ENCODE measurements around the gene BEST4.
A peak's percentile ranks its signal among the peaks of the same experiment; 100 is the strongest.

Gene BEST4

DNA sequence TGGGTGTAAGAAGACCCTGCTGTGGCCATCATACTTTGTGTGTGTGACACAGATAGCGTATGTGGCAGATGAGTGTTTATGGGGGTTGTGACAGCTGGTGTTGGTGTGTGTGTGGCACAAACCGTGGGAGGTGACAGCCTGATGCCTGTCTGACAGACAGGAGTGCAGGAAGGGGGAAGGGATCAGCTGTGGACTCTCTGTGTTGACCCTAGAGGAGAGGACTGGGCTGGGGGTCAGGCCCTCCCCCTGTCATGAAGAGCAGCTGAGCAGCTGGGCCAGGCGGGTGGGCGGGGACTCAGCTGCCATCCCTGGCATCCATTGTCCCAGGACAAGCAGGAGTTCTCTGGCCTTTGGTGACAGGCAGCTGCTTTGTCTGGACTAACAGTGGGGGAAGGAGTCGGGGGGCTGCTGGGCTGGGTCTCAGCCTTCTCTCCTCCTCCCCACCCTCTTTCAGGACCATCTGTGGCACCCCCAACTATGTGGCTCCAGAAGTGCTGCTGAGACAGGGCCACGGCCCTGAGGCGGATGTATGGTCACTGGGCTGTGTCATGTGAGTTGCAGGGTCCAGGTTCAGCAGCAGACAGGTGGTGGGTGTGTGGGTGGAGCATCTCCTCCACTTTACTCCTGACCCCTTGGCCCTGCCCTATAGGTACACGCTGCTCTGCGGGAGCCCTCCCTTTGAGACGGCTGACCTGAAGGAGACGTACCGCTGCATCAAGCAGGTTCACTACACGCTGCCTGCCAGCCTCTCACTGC, 14.5 kb upstream of the BEST4 start:
- no peak for TF ChIP-seq GABPA (IDR thresholded peaks at IDR 0.05; ENCODE audit: low read depth)
- no peak for TF ChIP-seq POLR2AphosphoS5 (IDR thresholded peaks at IDR 0.05; ENCODE audit: low read depth)
- TF ChIP-seq, protein P1, sequence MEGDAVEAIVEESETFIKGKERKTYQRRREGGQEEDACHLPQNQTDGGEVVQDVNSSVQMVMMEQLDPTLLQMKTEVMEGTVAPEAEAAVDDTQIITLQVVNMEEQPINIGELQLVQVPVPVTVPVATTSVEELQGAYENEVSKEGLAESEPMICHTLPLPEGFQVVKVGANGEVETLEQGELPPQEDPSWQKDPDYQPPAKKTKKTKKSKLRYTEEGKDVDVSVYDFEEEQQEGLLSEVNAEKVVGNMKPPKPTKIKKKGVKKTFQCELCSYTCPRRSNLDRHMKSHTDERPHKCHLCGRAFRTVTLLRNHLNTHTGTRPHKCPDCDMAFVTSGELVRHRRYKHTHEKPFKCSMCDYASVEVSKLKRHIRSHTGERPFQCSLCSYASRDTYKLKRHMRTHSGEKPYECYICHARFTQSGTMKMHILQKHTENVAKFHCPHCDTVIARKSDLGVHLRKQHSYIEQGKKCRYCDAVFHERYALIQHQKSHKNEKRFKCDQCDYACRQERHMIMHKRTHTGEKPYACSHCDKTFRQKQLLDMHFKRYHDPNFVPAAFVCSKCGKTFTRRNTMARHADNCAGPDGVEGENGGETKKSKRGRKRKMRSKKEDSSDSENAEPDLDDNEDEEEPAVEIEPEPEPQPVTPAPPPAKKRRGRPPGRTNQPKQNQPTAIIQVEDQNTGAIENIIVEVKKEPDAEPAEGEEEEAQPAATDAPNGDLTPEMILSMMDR (IDR thresholded peaks at IDR 0.05; ENCODE audit: insufficient read depth, low read length), result no peak
- TF ChIP-seq, protein P2, sequence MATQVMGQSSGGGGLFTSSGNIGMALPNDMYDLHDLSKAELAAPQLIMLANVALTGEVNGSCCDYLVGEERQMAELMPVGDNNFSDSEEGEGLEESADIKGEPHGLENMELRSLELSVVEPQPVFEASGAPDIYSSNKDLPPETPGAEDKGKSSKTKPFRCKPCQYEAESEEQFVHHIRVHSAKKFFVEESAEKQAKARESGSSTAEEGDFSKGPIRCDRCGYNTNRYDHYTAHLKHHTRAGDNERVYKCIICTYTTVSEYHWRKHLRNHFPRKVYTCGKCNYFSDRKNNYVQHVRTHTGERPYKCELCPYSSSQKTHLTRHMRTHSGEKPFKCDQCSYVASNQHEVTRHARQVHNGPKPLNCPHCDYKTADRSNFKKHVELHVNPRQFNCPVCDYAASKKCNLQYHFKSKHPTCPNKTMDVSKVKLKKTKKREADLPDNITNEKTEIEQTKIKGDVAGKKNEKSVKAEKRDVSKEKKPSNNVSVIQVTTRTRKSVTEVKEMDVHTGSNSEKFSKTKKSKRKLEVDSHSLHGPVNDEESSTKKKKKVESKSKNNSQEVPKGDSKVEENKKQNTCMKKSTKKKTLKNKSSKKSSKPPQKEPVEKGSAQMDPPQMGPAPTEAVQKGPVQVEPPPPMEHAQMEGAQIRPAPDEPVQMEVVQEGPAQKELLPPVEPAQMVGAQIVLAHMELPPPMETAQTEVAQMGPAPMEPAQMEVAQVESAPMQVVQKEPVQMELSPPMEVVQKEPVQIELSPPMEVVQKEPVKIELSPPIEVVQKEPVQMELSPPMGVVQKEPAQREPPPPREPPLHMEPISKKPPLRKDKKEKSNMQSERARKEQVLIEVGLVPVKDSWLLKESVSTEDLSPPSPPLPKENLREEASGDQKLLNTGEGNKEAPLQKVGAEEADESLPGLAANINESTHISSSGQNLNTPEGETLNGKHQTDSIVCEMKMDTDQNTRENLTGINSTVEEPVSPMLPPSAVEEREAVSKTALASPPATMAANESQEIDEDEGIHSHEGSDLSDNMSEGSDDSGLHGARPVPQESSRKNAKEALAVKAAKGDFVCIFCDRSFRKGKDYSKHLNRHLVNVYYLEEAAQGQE (IDR thresholded peaks at IDR 0.05; ENCODE audit: insufficient replicate concordance, low read depth), result no peak
- no peak for TF ChIP-seq SPI1 (IDR thresholded peaks at IDR 0.05; ENCODE audit: borderline replicate concordance, low read depth)
- Histone ChIP-seq H3K27ac (replicated peaks) (no peak overlapping the region), H3K4me3 (replicated peaks; ENCODE audit: insufficient read depth, low read length) (no peak overlapping the region), H3K27me3 (ENCODE audit: insufficient read depth, poor library complexity, severe bottlenecking) (no peaks in the 10 kb centered on the region)
- no peak for DNase-seq (ENCODE audit: low read depth in 1 of 2, low spot score in 1 of 2)

DNA sequence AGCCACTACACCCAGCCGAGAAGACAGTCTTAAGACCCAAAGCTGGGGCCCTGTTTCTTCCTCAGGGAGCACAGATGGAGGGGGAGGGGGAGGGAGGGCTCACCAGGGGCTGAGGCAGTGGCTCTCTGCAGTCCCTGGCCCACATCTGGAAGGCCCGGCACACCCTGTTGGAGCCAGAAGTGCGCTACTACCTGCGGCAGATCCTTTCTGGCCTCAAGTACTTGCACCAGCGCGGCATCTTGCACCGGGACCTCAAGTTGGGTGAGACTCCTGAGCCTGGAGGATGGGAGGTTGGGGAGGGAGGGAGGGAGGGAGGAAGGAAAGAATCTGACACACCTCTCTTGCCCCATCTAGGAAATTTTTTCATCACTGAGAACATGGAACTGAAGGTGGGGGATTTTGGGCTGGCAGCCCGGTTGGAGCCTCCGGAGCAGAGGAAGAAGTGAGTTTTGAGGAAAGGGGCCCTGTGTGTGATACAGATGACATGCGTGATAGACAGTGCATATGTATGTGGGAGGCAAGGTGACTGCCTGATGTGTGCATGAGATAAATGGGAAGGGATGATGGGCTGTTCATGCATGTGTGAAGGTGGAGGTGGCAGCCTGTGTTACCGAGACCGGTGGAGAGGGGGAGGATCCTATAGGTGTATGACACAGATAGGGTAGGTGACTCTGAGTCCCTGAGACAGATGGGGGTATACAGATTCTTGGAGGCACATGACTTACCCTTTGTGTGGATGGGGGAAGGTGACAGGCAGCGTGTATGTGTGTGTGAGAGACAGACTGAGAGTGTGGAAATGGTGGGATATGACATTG, 13.7 kb upstream of the BEST4 start:
- TF ChIP-seq POLR2AphosphoS5 (IDR thresholded peaks at IDR 0.05; ENCODE audit: low read depth), result no peak
- TF ChIP-seq, protein P2 (IDR thresholded peaks at IDR 0.05; ENCODE audit: insufficient replicate concordance, low read depth), result no peak
- TF ChIP-seq, protein P1 (IDR thresholded peaks at IDR 0.05; ENCODE audit: insufficient read depth, low read length), result no peak
- no peak for TF ChIP-seq SPI1 (IDR thresholded peaks at IDR 0.05; ENCODE audit: borderline replicate concordance, low read depth)
- TF ChIP-seq GABPA (IDR thresholded peaks at IDR 0.05; ENCODE audit: low read depth), result no peak
- H3K27ac ChIP-seq (replicated peaks), result no peak overlapping the region
- DNase-seq (ENCODE audit: low read depth in 1 of 2, low spot score in 1 of 2), result no peak
- no peaks in the 10 kb centered on the region for H3K27me3 ChIP-seq (ENCODE audit: insufficient read depth, poor library complexity, severe bottlenecking)
- H3K4me3 ChIP-seq (replicated peaks; ENCODE audit: insufficient read depth, low read length), result no peak overlapping the region

DNA sequence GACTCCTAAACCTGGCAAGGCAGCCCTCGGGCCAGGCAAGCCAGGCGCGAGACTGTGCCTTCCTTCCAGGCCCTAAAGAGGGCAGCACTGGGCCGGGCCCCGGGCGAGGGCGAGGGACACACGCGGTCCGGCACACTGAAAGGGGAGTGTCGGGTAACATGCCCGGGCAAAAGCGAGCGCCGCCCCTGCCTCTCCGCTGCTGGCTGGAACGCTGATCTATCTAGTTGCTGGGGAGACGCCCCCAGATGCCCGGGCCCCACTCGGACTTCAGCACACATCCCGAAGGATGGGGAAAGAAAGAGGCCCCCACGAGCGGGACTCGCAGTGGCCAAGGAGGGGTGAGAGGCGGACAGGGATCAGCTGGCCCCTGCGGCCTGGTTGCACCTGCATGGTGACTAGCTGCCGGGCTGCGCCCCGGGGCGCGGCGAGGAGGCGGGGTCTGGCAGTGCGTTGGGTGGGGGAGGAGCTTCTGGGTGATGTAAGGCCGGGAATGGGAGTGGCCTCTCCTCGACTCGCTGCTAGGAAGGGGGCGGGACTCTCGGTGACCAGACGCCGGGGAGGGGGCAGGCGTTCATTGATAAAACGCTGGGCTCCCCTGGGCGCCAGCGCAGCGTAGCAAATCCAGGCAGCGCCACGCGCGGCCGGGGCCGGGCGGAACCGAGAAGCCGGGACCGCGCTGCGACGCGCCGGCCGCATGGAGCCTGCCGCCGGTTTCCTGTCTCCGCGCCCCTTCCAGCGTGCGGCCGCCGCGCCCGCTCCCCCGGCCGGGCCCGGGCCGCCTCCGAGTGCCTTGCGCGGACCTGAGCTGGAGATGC, 12.0 kb upstream of the BEST4 start, which contains the start of gene PLK3:
PLK3 (plus strand) TSS at position 608 of the 815 bp plus-strand sequence; CDS start at position 695, 87 bp downstream.
- H3K27ac ChIP-seq (replicated peaks), result peak within 1 kb of the TSS; percentile 84
- peak; percentile 96 to 98 for DNase-seq (ENCODE audit: low read depth in 1 of 2, low spot score in 1 of 2)
- H3K27me3 ChIP-seq (ENCODE audit: insufficient read depth, poor library complexity, severe bottlenecking), result no peaks in the 10 kb centered on the region
- no peak for TF ChIP-seq GABPA (IDR thresholded peaks at IDR 0.05; ENCODE audit: low read depth)
- TF ChIP-seq, protein P1 (IDR thresholded peaks at IDR 0.05; ENCODE audit: insufficient read depth, low read length), result peak; percentile 85
- peak within 1 kb of the TSS; percentile 73 for H3K4me3 ChIP-seq (replicated peaks; ENCODE audit: insufficient read depth, low read length)

Data from HL-60 (cell line).